GM23248 (cell line): ENCODE measurements around the gene PHOX2B. TPM values are rescaled to one million over a fixed set of nuclear protein-coding genes. Genes with fewer than 3 reads are reported as not detected.
"Not testable (repeated sequence)": the region's sequence is repeated elsewhere in the genome, so short reads cannot be mapped to it uniquely, and the experiment has no call there.

Experiments
- DNase-seq: peaks from one replicate; pipeline ENCODE4 v3.0.0-alpha.2; 2015
- H2AFZ ChIP-seq: fragments of 200-600 bp; sonication (generic); 2 replicates; pipeline ENCODE4 v1.6.1; 2016; ENCODE audit warnings: antibody characterized with exemption
- H3F3A ChIP-seq: fragments of 200-600 bp; sonication (generic); 2 replicates; pipeline ENCODE4 v1.6.1; 2016; ENCODE audit warnings: mild to moderate bottlenecking, antibody characterized with exemption, mixed run types; ENCODE audit not compliant: insufficient read depth
- H3K27ac ChIP-seq: fragments of 200-600 bp; sonication (generic); 2 replicates; pipeline ENCODE4 v1.5.1; 2016; ENCODE audit warnings: mild to moderate bottlenecking
- H3K27me3 ChIP-seq: fragments of 200-600 bp; sonication (generic); replicated peaks from 2 replicates; pipeline ENCODE4 v1.6.1; 2016; ENCODE audit warnings: mild to moderate bottlenecking; ENCODE audit not compliant: insufficient read depth
- H3K36me3 ChIP-seq: fragments of 200-600 bp; sonication (generic); 2 replicates; pipeline ENCODE4 v1.6.1; 2016; ENCODE audit warnings: low read depth, mild to moderate bottlenecking
- H3K4me1 ChIP-seq: fragments of 200-600 bp; sonication (generic); 2 replicates; pipeline ENCODE4 v1.6.1; 2016; ENCODE audit warnings: mild to moderate bottlenecking; ENCODE audit not compliant: insufficient read depth
- H3K4me2 ChIP-seq: fragments of 200-600 bp; sonication (generic); one replicate; pipeline ENCODE4 v1.6.1; 2016; ENCODE audit warnings: mild to moderate bottlenecking; ENCODE audit not compliant: unreplicated experiment
- H3K4me3 ChIP-seq: fragments of 200-600 bp; sonication (generic); 2 replicates; pipeline ENCODE4 v1.5.1; 2016; ENCODE audit warnings: mild to moderate bottlenecking
- H3K79me2 ChIP-seq: fragments of 200-600 bp; sonication (generic); 2 replicates; pipeline ENCODE4 v1.6.1; 2016; ENCODE audit warnings: mild to moderate bottlenecking; ENCODE audit not compliant: insufficient read depth
- H3K9ac ChIP-seq: fragments of 200-600 bp; sonication (generic); 2 replicates; pipeline ENCODE4 v1.6.1; 2016; ENCODE audit warnings: mild to moderate bottlenecking
- H3K9me2 ChIP-seq: fragments of 200-600 bp; sonication (generic); 2 replicates; pipeline ENCODE4 v1.6.1; 2016; ENCODE audit warnings: mixed run types, mild to moderate bottlenecking, moderate library complexity; ENCODE audit not compliant: insufficient read depth
- H3K9me3 ChIP-seq: fragments of 200-600 bp; sonication (generic); one replicate; pipeline ENCODE4 v1.6.1; 2017; ENCODE audit warnings: low read depth
- H4K20me1 ChIP-seq: fragments of 200-600 bp; sonication (generic); 2 replicates; pipeline ENCODE4 v1.6.0; 2016; ENCODE audit not compliant: insufficient read depth
- EZH2 ChIP-seq: fragments of 200-600 bp; sonication (generic); IDR thresholded peaks from 2 replicates; pipeline ENCODE4 v1.6.1; 2018; ENCODE audit warnings: antibody characterized with exemption, mild to moderate bottlenecking; ENCODE audit not compliant: insufficient read depth, poor library complexity, severe bottlenecking
- EZH2phosphoT487 ChIP-seq: fragments of 200-600 bp; sonication (generic); IDR thresholded peaks from 2 replicates; pipeline ENCODE4 v1.6.1; 2018; ENCODE audit warnings: antibody characterized with exemption, moderate library complexity, mild to moderate bottlenecking, low read depth; ENCODE audit not compliant: insufficient read depth
- WGBS, 2 experiments: methylation state at CpG; one replicate each; pipeline ENCODE4 v1.1.6; 2015 to 2017; ENCODE audit warnings: low lambda C conversion rate in 2 of 2, low coverage in 1 of 2; ENCODE audit errors: missing lambda C conversion rate in 2 of 2; 5-methylcytosine and 5-hydroxymethylcytosine counted together
- in situ Hi-C: fragments of 300-500 bp; cut with MboI; formaldehyde crosslinking; loops from 2 replicates; pipeline ENCODE4 v1.15.0; 2020
- polyA plus RNA-seq: library from polyadenylated mRNA; unstranded; fragments of >200 nt; fragmentation: Nextera tagmentation; extraction: Ambion mirVana; gene quantifications from 2 replicates; pipeline ENCODE4 v1.2.1, GENCODE V29; 2016
- total RNA-seq: library from RNA; depleted of rRNA; stranded (reverse); fragments of >200 nt; shearing (Covaris generic); gene quantifications from 2 replicates; pipeline ENCODE4 v1.2.3, GENCODE V29; 2014

The PHOX2B gene
- total and polyA plus RNA-seq, 2 experiments from 2014 or later: not detected

GRCh38 chr4:41744572-41745291 lies 3.8 kb downstream of the PHOX2B start:
- 9 to 10% methylated on average over 33 of the region's 33 CpGs for WGBS, 2 experiments
- Histone ChIP-seq H3K9me3 (no peaks in the 10 kb centered on the region), H3K27me3 (peaks cover 66% of the 10 kb centered on the region), H2AFZ (no peak overlapping the region), H3K9me2 (no peaks in the 10 kb centered on the region), H3K4me3 (no peak overlapping the region), H3F3A (no peaks in the 10 kb centered on the region), H4K20me1 (no peaks in the 10 kb centered on the region), H3K4me1 (no peaks in the 10 kb centered on the region), H3K27ac (no peak overlapping the region), H3K9ac (no peak overlapping the region), H3K36me3 (no peaks in the 10 kb centered on the region), H3K79me2 (no peaks in the 10 kb centered on the region), H3K4me2 (no peak overlapping the region)
- no peak for TF ChIP-seq EZH2phosphoT487
- no peak for TF ChIP-seq EZH2
- in situ Hi-C loops: no loop called here
- DNase-seq: no peak

- no peak overlapping the region for H3K9ac ChIP-seq
- H3K36me3 ChIP-seq: no peaks in the 10 kb centered on the region
- no peak overlapping the region for H3K4me3 ChIP-seq
- H3K27ac ChIP-seq: no peak overlapping the region
- TF ChIP-seq EZH2 (no peak), EZH2phosphoT487 (no peak)
- H3K9me2 ChIP-seq: no peaks in the 10 kb centered on the region
- H2AFZ ChIP-seq: no peak overlapping the region
- 24 to 31% methylated on average over 2 of the region's 2 CpGs for WGBS, 2 experiments
- no peak overlapping the region for H3K4me2 ChIP-seq
- in situ Hi-C loops: no loop called here
- H3K27me3 ChIP-seq: peaks cover 32% of the 10 kb centered on the region
- no peaks in the 10 kb centered on the region for H3K9me3 ChIP-seq
- no peaks in the 10 kb centered on the region for H3K79me2 ChIP-seq
- H3F3A ChIP-seq: no peaks in the 10 kb centered on the region
- DNase-seq: no peak
- no peaks in the 10 kb centered on the region for H4K20me1 ChIP-seq
- no peaks in the 10 kb centered on the region for H3K4me1 ChIP-seq
These were observed 7.2 kb downstream of the PHOX2B start for GRCh38 chr4:41741354-41741753.

- H3K9ac ChIP-seq, H3K27ac ChIP-seq, H3K36me3 ChIP-seq, H3K79me2 ChIP-seq, H3K4me3 ChIP-seq, H3F3A ChIP-seq, H3K9me2 ChIP-seq, H4K20me1 ChIP-seq, H3K27me3 ChIP-seq, H2AFZ ChIP-seq, in situ Hi-C loops, H3K9me3 ChIP-seq, DNase-seq, H3K4me2 ChIP-seq, H3K4me1 ChIP-seq: not testable (repeated sequence)
- WGBS, 2 experiments: 24 to 28% methylated on average over 8 of the region's 8 CpGs
These were observed 11.0 kb downstream of the PHOX2B start for GRCh38 chr4:41737491-41737890.

- no peak overlapping the region for H3K27ac ChIP-seq
- H4K20me1 ChIP-seq: no peaks in the 10 kb centered on the region
- peaks cover 8% of the 10 kb centered on the region for H3K27me3 ChIP-seq
- no peaks in the 10 kb centered on the region for H3K4me1 ChIP-seq
- no peak for DNase-seq
- H3F3A ChIP-seq: no peaks in the 10 kb centered on the region
- H3K4me2 ChIP-seq: no peak overlapping the region
- H3K4me3 ChIP-seq: no peak overlapping the region
- H3K9me3 ChIP-seq: no peaks in the 10 kb centered on the region
- H2AFZ ChIP-seq: no peak overlapping the region
- WGBS, 2 experiments: 45 to 47% methylated on average over 3 of the region's 3 CpGs
- no peaks in the 10 kb centered on the region for H3K79me2 ChIP-seq
- no peaks in the 10 kb centered on the region for H3K9me2 ChIP-seq
- no peaks in the 10 kb centered on the region for H3K36me3 ChIP-seq
- H3K9ac ChIP-seq: no peak overlapping the region
- in situ Hi-C loops: no loop called here
- TF ChIP-seq EZH2phosphoT487 (no peak), EZH2 (no peak)
These were observed 14.2 kb downstream of the PHOX2B start for GRCh38 chr4:41734371-41734770.

GRCh38 chr4:41731569-41732126 lies 16.9 kb downstream of the PHOX2B start:
- Histone ChIP-seq H3K4me1 (no peaks in the 10 kb centered on the region), H3K27me3 (peaks cover 8% of the 10 kb centered on the region), H3K27ac (no peak overlapping the region), H3K9me3 (no peaks in the 10 kb centered on the region), H4K20me1 (no peaks in the 10 kb centered on the region), H3K36me3 (no peaks in the 10 kb centered on the region), H3K79me2 (no peaks in the 10 kb centered on the region), H3K9me2 (no peaks in the 10 kb centered on the region), H3K9ac (no peak overlapping the region), H2AFZ (no peak overlapping the region), H3K4me2 (no peak overlapping the region), H3K4me3 (no peak overlapping the region), H3F3A (no peaks in the 10 kb centered on the region)
- no peak for TF ChIP-seq EZH2
- no peak for TF ChIP-seq EZH2phosphoT487
- 11 to 15% methylated on average over 12 of the region's 12 CpGs for WGBS, 2 experiments
- in situ Hi-C loops: no loop called here
- no peak for DNase-seq
